SIG-M5 (cell line): ENCODE measurements around the gene NSUN7.
A peak's percentile ranks its signal among the peaks of the same experiment; 100 is the strongest.
"Not testable (repeated sequence)": the region's sequence is repeated elsewhere in the genome, so short reads cannot be mapped to it uniquely, and the experiment has no call there.

ENCODE experiments used
- DNase-seq: peaks from one replicate; lab custom pipeline; 2025; lab: John Stamatoyannopoulos, UW

The NSUN7 gene

DNA sequence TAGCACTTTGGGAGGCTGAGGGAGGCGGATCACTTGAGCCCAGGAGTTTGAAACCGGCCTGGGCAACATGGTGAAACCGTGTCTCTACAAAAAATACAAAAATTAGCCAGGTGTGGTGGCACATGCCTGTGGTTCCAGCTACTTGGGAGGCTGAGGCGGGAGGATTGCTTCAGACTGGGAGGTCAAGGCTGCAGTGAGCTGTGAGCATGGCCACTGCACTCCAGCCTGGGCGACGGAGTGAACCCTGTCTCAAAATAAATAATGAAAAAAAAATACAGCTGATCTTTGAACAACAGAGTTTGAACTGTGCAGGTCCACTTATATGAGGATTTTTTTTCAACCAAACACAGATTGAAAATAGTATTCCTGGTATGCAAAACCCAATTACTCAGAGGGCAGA is 67.4 kb downstream of the NSUN7 start:
- not testable (repeated sequence) for DNase-seq

DNA sequence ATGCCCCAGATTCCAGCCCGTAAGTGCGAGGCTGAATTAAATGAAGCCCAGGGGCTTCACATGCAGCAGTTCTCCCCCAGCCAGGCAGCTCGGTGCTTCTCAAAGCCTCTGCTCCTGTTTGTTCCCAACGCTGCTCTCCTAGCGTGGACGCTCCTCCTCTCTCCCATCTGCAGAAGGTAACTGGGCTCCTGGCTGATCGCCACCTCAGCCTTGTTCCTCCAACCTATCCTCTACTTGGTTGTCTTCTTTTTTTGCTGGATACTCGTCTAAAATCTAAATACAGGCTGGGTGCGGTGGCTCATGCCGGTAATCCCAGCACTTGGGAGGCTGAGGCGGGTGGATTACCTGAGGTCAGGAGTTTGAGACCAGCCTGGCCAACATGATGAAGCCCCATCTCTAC is 70.3 kb downstream of the NSUN7 start:
- no peak for DNase-seq

DNA sequence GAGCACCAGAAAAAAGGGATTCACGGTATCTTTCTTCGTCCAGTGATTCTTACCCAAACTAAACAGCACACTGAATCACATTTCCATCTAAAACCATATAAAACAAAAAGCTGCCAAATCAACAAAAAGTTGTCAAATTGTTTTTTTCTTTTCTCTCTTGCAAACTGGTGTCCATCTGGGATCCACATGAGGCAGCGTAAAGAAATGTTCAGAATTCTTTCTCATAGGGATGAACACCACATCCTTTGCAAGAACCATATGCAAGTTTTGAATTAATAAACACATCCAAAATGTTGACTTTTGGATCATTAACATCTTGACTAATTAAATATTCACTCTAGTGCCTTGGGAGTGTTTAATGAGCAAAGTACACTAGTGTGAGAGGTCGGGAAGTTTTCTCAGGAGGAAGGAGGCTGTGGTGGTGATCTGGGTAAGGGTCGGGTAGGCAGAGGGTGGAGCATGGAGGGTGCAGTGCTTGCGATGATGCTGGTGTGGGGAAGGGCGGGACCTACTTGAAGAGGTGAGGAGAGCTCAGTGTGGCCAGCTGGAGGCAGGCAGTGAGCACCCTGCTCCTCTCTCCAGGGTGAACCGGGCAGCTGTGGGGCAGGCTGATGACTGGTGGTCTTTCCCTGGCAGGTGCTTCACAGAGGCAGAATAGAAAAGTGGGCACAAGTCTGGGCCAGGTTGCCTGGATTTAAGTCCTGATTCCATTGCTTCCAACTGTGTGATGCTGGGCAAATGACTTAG is 72.8 kb downstream of the NSUN7 start:
- DNase-seq, result no peak

DNA sequence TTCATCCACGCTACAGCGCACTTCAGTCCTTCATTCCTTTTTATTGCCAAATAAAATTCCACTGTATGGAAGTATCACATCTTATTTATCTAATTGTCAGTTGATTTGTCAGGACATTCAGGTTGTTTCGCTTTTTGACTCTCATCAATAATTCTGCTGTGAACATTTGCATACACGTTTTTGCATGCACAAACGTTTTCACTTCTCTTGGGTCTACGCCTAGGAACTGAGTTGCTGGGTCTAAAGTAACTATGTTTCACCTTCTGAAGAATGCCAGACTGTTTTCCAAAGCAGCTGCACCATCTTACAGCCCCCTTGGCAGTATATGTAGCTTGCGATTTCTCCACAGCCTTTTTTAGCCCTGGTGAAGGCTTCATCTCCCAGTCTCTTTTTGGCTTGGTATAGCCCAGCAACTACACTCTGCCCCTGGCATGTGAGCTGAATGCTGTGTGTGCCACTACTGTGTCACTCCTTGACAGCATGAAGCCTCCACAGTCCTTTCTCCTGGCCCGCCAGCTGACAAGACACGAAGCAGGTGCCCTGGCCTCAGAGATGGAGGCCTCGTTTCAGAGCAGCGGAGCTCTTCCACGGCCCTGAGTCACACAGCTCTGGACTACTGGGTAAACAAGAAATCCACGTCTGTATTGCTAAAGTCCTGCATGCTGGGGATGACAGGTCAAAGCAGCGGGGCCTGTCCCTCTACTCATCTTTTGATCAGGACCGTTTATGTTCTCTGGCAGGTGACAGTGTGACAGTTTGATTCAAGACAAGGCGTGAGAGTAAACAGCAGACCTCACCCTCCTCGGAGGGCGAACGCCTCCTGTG is 75.5 kb downstream of the NSUN7 start:
- DNase-seq, result no peak

DNA sequence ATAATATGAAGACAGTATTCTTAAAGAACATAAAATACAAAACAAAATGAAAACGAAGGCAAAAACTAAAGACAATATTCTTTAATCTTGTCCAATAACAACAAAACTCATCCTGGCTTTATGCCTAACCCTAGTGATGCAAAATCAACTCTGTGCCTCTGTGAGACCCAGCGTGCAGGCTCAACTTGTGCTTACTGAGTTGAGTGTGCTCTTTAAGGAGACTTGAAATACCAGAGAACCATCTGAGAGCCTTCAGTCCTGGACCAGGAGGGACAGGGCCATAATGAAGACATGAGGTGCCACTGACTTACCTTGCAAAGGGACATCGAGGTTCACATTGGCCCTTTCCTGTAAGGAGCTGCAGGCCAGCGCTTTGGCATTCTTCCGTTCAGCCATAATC is 77.1 kb downstream of the NSUN7 start:
- no peak for DNase-seq

DNA sequence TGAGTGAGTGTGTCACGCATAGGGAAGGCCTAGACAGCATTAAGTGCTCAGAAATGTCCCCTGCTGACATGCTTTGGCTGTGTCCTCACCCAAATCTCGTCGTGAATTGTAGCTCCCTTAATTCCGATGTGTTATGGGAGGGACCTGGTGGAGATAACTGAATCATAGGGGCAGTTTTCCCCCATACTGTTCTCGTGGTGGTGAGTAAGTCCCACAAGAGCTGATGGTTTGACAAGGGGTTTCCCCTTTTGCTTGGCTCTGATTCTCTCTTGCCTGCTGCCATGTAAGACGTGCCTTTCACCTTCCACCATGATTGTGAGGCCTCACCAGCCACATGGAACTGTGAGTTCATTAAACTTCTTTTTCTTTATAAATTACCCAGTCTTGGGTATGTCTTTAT is 78.0 kb downstream of the NSUN7 start:
- DNase-seq, result no peak

DNA sequence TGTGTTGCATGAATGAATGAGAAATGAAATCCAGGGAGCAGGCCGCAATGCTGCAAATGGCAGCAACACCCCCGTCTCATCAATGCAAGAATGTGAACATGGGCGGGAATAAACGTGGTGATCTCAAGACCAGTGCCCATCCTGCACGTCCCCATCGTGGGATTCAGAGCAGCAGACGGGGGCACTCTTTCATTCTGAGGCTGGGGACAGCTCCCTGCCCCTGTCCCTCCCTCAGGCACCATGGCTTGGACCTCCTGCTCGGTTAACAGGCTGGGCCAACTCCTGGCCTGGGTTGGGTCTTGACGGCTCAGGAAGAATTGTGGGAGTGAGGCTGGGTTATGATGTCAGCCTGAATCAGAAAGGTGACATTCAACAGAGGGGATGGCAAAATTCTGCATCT is 78.9 kb downstream of the NSUN7 start:
- no peak for DNase-seq

DNA sequence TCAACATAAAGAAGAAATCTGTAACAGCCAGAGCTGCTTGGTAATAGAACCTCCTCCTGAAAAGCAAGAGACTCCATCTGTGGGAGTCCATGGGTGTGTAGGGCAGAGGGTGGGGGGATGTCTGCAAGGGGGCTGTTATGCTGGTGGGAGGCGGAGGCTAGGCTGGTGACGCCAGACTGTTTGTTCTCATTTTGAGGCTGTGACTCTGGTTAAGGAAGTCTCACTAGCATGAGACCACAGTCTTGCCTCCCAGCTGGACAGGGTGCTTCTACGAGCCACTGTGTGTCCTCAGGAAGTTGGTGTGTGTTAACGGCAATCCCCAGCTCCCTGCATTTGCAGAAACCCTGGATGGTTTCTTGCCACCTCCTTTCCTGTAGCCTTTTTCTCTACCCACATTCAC is 79.8 kb downstream of the NSUN7 start:
- no peak for DNase-seq

DNA sequence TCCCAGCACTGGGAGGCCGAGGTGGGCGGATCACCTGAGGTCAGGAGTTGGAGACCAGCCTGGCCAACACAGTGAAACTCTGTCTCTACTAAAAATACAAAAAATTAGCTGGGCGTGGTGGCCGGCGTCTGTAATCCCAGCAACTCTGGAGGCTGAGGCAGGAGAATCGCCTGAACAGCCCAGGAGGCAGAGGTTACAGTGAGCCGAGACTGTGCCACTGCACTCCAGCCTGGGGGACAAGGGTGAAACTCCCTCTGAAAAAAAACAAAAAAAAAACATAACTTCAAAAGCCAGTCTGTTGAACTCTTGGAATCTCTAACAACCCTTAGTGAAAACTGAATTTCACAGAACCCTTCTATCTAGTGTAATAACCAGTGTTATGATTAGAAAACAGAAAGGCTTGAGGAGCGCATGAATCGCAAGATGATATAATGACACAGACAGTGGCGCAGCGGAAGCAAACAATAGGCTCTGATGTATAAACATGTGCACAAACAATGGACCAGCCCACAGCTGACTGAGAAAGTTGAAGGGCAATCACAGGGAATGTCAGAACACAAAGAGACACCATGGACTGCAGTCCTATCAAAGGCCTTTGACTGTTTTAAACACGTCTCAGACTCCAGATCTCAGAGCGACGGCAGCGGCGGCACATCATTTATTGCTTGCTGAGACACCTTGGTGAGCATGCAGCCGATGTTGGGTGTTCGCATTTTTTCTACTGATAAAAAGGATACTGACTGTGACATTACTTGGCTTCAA is 81.6 kb downstream of the NSUN7 start:
- no peak for DNase-seq

DNA sequence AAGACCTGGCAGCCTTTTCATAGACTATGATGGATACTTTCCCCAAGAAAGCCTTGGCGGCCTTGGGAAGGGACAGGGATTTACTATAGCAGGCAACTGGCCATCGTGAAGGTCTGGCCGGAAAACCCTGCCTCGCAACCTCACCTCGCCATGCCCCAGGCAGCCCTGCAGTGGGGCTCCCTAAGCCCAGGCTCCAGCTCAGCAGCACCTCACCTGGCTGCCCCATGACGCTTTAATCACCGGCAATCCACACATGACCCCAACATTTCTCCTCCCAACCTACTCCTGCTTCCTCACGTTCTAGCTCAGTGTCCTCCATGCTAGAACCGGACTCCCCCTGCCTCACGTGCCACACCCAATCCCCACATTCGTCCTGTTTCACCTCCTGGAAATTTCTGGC is 82.4 kb downstream of the NSUN7 start:
- no peak for DNase-seq

DNA sequence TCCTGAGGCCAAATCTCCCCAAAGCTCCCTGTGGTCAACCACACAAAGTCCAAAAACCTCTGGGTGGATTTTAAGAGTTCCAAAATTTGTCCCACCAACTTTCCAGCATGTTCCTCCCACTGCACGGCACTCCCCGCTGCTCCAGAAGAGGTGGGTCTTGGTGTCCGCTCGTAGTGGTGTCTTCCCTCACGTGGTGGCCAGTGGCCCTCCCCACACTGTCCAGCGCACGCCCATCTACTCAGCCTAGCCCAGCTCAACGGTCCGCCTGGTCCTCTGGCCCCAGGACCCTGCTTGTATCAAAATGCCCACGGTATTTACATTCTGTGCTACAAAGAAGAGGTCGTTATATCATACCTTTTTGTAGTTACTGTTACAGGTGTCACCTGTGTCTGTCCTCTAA is 83.5 kb downstream of the NSUN7 start:
- DNase-seq, result no peak

DNA sequence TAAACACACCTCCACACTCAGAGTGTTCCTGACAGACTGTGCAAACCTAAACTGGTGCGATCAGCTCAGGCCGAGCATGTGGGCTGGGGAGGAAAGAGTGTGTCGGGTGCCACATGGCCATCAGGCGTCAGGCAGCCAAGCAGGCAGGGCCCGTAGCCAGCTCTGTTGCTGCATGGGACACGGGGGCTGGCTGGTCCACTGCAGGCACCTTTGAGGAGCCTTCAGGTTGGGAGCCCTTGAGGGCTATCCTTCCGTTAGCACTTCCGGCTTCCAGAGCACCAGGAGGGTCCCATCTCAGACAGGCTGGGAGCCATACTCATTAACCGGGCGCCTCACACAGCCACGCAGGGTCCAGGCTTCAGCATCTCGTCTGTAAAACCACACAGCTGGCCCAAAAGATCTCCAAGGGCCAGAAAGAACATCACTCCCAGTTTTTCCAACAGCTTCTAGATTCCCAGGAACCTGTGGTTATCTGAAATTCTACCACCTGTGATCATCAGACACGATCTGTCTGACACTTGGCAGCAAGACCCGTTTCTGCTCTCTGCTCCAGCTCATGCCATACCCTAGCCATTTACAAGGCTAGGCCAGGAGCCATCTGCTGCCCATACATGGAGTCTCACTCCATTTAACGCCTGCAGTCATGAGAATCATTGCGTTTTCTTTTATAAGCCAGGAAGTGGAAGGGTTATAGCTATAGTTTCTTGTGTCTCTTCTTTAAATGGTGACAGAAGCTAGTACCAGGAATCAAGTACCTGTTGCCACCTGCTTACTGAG is 87.5 kb downstream of the NSUN7 start:
- DNase-seq, result no peak

DNA sequence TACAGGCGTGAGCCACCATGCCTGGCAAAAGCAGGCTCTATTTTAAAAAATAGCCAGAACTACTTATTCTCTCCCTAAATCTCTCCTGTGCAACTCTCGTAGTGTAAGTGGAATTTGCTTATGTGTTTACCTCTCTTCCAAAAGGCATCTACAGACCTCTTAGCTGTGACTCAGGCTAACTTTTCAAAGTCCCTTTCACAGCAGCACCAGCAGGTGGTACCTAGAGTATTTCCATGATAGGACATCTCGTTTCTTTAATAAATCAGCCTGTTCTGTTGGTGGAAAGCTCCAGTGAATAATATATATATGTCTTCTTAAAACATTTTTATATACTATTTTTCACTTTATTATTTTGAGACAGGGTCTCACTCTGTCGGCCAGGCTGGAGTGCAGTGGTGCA is 89.0 kb downstream of the NSUN7 start:
- DNase-seq, result no peak

DNA sequence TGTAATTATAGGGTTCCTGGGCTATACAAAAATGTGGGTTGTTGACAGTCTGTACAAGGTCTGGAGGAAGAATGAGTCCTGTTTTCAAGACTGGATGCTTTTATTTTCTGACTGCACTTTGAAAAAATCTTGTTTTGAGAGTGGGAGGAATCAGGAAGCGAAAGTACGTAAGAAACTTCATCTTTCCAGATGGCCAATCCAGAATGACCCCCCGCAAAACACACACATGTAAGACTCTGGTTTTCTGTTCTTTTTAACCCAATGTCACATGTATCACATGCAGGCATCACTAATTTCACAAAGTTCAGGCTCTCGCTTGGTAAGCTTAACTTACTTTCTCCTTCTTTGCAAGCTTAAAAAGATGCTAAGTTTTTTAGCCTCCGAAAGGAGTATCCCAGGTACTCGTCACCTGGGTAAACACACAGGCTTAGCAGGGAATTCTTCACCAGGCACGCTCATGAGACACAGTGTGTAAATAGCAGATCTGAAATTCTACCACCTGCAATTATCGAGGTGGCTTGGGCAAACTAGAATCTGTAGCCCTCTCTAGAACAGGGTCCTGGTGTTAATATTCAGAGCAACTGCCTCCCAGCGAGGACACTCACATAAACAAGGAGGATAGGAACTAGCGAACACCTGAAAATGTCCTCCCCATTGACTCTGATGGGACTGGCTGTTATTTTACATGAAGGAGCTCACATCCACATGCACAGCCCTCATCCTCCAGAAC is 90.7 kb downstream of the NSUN7 start:
- no peak for DNase-seq

DNA sequence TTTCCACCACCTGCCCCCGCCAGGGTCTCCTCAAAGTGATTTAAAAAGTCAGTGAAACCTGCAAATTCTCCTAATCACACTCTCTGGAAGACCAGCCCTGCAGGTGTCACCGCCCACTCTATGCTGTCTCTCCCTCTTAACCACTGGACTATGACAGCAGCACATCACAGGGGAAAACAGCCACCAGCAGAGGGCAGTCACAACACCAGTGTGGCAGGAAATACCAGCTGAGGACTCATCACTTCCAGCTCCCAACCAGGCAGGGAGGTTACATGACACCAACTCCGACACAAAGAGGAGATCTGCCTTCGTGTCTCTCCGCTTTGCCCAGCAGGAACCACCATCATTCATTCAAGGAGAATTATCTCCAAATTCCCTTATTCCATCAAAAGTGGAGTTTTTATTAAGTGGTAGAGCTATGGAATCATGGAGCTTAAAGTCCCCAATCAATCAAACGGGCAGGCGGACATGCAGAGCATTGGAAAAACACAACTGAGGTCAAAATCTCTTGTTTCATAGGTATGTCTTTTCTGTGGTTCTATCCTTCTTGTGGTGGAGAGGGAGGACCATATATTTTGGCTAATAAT is 91.3 kb downstream of the NSUN7 start:
- no peak for DNase-seq

DNA sequence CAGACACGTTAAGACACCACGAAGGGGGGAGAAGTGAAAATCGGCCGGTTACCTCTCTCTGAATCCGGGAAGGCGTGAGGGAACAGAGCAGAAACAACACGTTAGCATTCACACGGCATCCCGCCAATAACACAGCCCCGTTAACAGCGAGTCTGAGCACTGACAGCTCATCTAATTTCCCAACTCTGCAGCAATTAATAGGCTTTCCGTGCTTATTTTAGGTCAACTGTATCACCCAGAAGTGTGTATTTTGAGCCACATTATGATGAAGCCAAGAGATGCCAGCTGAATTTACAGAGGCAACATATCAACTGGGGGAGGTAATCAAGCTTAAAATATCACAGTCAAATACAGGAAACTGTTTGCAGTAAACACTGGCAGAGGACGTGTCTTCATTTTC is 92.6 kb downstream of the NSUN7 start:
- peak; percentile 1 for DNase-seq

DNA sequence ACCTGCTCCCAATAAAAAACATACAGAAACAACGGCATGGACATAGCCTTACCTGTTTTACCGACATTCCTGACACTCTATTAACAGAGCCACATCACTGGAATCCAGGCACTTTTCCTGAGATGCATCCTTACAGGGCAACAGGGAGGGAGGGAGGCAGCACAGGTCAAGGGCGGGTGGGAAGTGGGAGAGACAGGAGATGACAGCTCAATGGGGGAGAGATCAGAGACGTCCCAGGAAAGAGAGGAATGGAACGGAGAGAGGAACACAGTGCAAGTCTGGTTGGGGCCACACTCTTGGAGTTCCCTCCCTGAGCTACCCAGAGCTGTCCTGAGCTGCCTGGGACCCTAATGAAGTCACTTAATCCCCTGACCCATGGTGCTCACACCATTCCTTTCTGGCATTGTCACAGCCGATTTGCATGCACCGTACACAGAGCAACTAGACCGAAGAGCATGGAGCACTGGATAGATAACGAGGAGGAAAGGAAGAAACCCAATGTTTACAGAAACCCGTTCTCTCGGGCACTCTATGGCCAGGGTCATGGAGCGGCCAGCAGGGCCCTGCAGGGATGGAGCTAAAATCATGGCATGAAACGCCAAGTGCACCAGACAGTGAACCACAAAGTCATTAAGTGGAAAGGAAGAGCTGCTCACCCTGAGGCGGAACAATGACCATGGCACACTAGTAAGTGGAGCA is 93.1 kb downstream of the NSUN7 start:
- DNase-seq, result no peak

DNA sequence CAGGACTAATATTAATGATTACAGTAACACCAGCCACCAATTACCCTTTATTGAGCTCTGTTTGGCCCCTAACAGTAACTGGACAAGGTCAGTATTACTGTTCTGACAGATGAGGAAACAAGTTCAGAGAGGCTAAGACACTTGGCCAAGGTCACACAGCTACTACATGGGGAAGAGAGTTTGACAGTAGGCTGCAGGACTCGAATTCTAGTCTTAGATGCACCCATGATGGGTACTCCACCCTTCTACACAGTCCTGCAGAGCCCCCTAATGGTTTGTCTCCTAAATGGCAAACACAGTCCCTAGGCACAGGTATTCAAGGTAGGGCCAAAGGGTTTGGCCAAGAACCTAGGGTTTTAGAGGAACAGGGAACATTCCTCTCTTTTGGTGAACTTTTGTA is 93.9 kb downstream of the NSUN7 start:
- no peak for DNase-seq

DNA sequence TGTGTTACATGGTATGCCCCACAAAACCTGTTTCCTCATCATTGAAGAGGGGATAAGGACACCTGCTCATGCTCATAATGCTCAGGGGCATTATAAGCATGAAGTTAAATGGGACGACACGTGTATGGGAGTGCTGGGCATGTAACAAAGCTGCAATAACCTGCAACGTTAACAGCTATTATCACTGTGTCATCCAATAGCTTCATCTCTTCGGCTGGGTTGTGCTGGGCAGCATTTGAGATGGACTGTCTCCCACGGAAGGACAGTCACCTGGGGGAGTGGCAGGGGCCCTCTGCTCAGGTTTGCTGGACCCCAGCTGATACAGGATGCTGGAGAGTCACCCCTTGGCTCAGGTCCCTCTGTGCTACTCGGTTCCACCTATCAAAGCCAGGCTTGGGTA is 94.5 kb downstream of the NSUN7 start:
- no peak for DNase-seq

DNA sequence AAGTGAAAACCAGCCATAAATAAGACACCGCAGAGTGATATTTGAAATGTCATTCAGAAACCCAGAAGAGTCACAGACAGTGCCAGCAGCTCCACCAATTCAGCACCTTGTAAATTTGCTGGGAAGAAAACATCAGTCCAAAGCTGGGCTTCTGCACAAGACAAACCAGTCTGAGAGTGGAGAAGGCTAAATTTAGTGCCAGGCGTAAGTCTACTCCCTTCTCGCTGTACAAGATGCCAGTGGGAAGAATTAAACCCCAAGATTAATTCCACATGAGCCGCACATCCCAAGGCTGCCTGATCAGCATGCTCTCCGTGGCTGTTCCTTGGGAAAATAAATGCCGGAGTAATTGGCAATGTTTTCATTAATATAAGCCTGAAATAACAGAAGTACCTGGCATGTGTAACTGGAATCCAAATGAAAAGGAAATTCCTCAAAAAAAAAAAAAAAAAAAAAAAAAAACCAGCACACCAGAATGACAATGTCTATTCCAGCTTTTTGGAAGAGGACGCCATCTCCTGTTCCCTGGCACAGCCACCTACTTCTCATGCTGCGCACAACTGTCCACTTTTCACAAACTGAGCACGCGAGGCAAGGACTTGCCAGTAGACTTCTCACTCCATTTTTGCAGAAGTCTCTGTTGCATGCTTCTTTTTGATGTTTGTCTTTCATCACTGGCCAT is 95.5 kb downstream of the NSUN7 start:
- no peak for DNase-seq
